IMR-90 (cell line): ENCODE data around the gene ATP1A4. TPM values are rescaled to one million over a fixed set of nuclear protein-coding genes. Genes with fewer than 3 reads are reported as not detected.

Experiments
- ATAC-seq: fragments of 200-7000 bp; cut with Tn5 transposase; 2 replicates; pipeline ENCODE4 v1.9.1; 2020; ENCODE audit warnings: low read depth, mild to moderate bottlenecking, moderate library complexity
- BruUV-seq: library from RNA; stranded (reverse); fragments of 400-500 nt; replicated peaks from 2 replicates; lab custom pipeline; 2021; lab: Mats Ljungman, UMichigan
- CTCF ChIA-PET: fragments of 300-600 bp; formaldehyde crosslinking; extraction: SDS; loops from one replicate; lab custom pipeline; 2021; ENCODE audit warnings: antibody characterized with exemption; lab: Yijun Ruan, JAX
- POLR2A ChIA-PET: fragments of 300-600 bp; sonication (Branson Sonifier 250); formaldehyde crosslinking; loops from one replicate; lab custom pipeline; 2022; ENCODE audit warnings: antibody characterized with exemption; ENCODE audit not compliant: unreplicated experiment; lab: Charles Lee
- DNase-seq: peaks from one replicate; pipeline ENCODE4 v3.0.0; 2013
- H2AFZ ChIP-seq: replicated peaks from 2 replicates; pipeline ENCODE3; 2013; ENCODE audit warnings: low read length, mild to moderate bottlenecking; ENCODE audit not compliant: poor library complexity
- H2AK5ac ChIP-seq: 2 replicates; pipeline ENCODE4 v1.6.1; 2013; ENCODE audit warnings: low read depth, low read length, inconsistent platforms
- H2AK9ac ChIP-seq: replicated peaks from 2 replicates; pipeline ENCODE3; 2013; ENCODE audit warnings: mild to moderate bottlenecking, low read depth, low read length, moderate library complexity; ENCODE audit not compliant: poor library complexity
- H2BK120ac ChIP-seq: 2 replicates; pipeline ENCODE4 v1.6.1; 2013; ENCODE audit warnings: low read depth, low read length, inconsistent platforms
- H2BK15ac ChIP-seq: 3 replicates; pipeline ENCODE4 v1.6.1; 2013; ENCODE audit warnings: low read depth, low read length, inconsistent platforms
- H2BK20ac ChIP-seq: 2 replicates; pipeline ENCODE4 v1.6.1; 2013; ENCODE audit warnings: low read depth, mild to moderate bottlenecking, inconsistent platforms, low read length, moderate library complexity
- H2BK5ac ChIP-seq: 2 replicates; pipeline ENCODE4 v1.6.1; 2013; ENCODE audit warnings: mild to moderate bottlenecking, low read depth, low read length, inconsistent platforms; ENCODE audit not compliant: poor library complexity, severe bottlenecking
- H3K14ac ChIP-seq: replicated peaks from 2 replicates; pipeline ENCODE4 v1.6.1; 2013; ENCODE audit warnings: low read depth, low read length, inconsistent platforms
- H3K18ac ChIP-seq: 2 replicates; pipeline ENCODE4 v1.6.1; 2013; ENCODE audit warnings: low read depth, low read length, control low read depth
- H3K23ac ChIP-seq: 2 replicates; pipeline ENCODE4 v1.6.1; 2013; ENCODE audit warnings: low read depth, low read length, inconsistent platforms
- H3K27ac ChIP-seq: 2 replicates; pipeline ENCODE4 v1.5.1; 2013; ENCODE audit warnings: mild to moderate bottlenecking, control low read depth, low read length; ENCODE audit not compliant: insufficient read depth
- H3K27me3 ChIP-seq: 2 replicates; pipeline ENCODE4 v1.6.1; 2013; ENCODE audit warnings: low read length; ENCODE audit not compliant: control insufficient read depth, insufficient read depth
- H3K36me3 ChIP-seq: 2 replicates; pipeline ENCODE4 v1.6.1; 2013; ENCODE audit warnings: low read length, mixed read lengths; ENCODE audit not compliant: control insufficient read depth, insufficient read depth
- H3K4ac ChIP-seq: 2 replicates; pipeline ENCODE4 v1.6.1; 2013; ENCODE audit warnings: low read depth, low read length, inconsistent platforms
- H3K4me1 ChIP-seq: 2 replicates; pipeline ENCODE4 v1.6.1; 2013; ENCODE audit warnings: low read length, mixed read lengths; ENCODE audit not compliant: control insufficient read depth, insufficient read depth
- H3K4me2 ChIP-seq: 2 replicates; pipeline ENCODE4 v1.6.1; 2013; ENCODE audit warnings: low read depth, mild to moderate bottlenecking, control low read depth, low read length, moderate library complexity
- H3K4me3 ChIP-seq: 2 replicates; pipeline ENCODE4 v1.5.1; 2013; ENCODE audit warnings: low read depth, mild to moderate bottlenecking, control low read depth, low read length, moderate library complexity; ENCODE audit not compliant: insufficient read depth
- H3K56ac ChIP-seq: 2 replicates; pipeline ENCODE4 v1.6.1; 2013; ENCODE audit warnings: low read length, inconsistent platforms; ENCODE audit not compliant: insufficient read depth; ENCODE audit errors: extremely low read depth
- H3K79me1 ChIP-seq, 2 experiments: 2 replicates each; pipeline ENCODE4 v1.6.1; 2013; ENCODE audit warnings: low read length in 2 of 2, inconsistent platforms in 1 of 2, low read depth in 1 of 2
- H3K9ac ChIP-seq: 2 replicates; pipeline ENCODE4 v1.6.1; 2013; ENCODE audit warnings: low read depth, low read length, control low read depth
- H3K9me1 ChIP-seq: 2 replicates; pipeline ENCODE4 v1.6.1; 2013; ENCODE audit warnings: low read length, inconsistent platforms; ENCODE audit not compliant: insufficient read depth
- H3K9me3 ChIP-seq: 2 replicates; pipeline ENCODE4 v1.6.1; 2013; ENCODE audit warnings: low read length; ENCODE audit not compliant: control insufficient read depth, insufficient read depth
- H4K20me1 ChIP-seq: 2 replicates; pipeline ENCODE4 v1.6.1; 2013; ENCODE audit warnings: low read length, inconsistent platforms; ENCODE audit not compliant: insufficient read depth
- H4K5ac ChIP-seq: 2 replicates; pipeline ENCODE4 v1.6.1; 2013; ENCODE audit warnings: mild to moderate bottlenecking, low read depth, low read length, control low read depth
- H4K8ac ChIP-seq, 2 experiments: 2 replicates each; pipeline ENCODE4 v1.6.1; 2013; ENCODE audit warnings: low read depth in 2 of 2, low read length in 2 of 2, control low read depth in 1 of 2, inconsistent platforms in 1 of 2
- H4K91ac ChIP-seq: 2 replicates; pipeline ENCODE4 v1.6.1; 2013; ENCODE audit warnings: low read depth, low read length, inconsistent platforms; ENCODE audit not compliant: insufficient read depth
- POLR2A ChIP-seq: IDR thresholded peaks from 2 replicates; pipeline ENCODE4 v1.6.1; 2012; ENCODE audit warnings: mild to moderate bottlenecking, low read depth, low read length
- WGBS, 2 experiments: methylation state at CpG; one replicate each; pipeline versions ENCODE4 v1.1.5 to v1.1.7; 2013; ENCODE audit warnings: missing lambda C conversion rate in 2 of 2; ENCODE audit not compliant: insufficient read length in 1 of 2; ENCODE audit errors: extremely low coverage in 2 of 2; 5-methylcytosine and 5-hydroxymethylcytosine counted together
- dilution Hi-C: fragments of 300-500 bp; cut with HindIII; formaldehyde crosslinking; loops from one replicate; pipeline ENCODE4 v1.14.3; 2018; ENCODE audit warnings: low sequenced_read_pairs; ENCODE audit not compliant: unreplicated experiment
- in situ Hi-C: fragments of 300-500 bp; cut with MboI; formaldehyde crosslinking; loops from 3 replicates; pipeline ENCODE4 v1.14.3; 2019; ENCODE audit warnings: low sequenced_read_pairs, inconsistent platforms, mixed read lengths
- intact Hi-C: fragments of 100-400 bp; cut with micrococcal nuclease; formaldehyde crosslinking; loops from 2 replicates; pipeline ENCODE4 v1.10.0; 2022
- polyA plus RNA-seq, 3 experiments: library from polyadenylated mRNA; depleted of rRNA; stranded (reverse); fragments of >200 nt; gene quantifications; 2 replicates each; pipeline ENCODE4 v1.2.3, GENCODE V29; 2012; ENCODE audit warnings: low replicate concordance in 1 of 3
- total RNA-seq: library from RNA; depleted of rRNA; stranded (reverse); fragments of >200 nt; gene quantifications from 2 replicates; pipeline ENCODE4 v1.2.3, GENCODE V29; 2012

ATP1A4 gene
- total and polyA plus RNA-seq, 2 of the 4 experiments (the other 2 are of a cell fraction): not detected

- H2BK120ac ChIP-seq: no peak within 1 kb of the TSS; the same call in 1 of the 2 replicates
- no peaks in the 10 kb centered on the region; the same call in 1 of the 2 replicates for H3K9me1 ChIP-seq
- H3K36me3 ChIP-seq: no peaks in the 10 kb centered on the region
- no peak within 1 kb of the TSS for H3K23ac ChIP-seq
- dilution Hi-C loops: no loop called here
- ChIA-PET POLR2A (no interaction called here), CTCF (no interaction called here)
- H3K56ac ChIP-seq: no peak within 1 kb of the TSS
- 10% methylated on average over 5 of the region's 16 CpGs; no CpG with 5 or more reads in 1 of the 2 experiments for whole genome bisulfite sequencing, 2 experiments
- no peak within 1 kb of the TSS for H3K4me2 ChIP-seq
- no peak within 1 kb of the TSS for H2AK9ac ChIP-seq
- H3K18ac ChIP-seq: no peak within 1 kb of the TSS; the same call in 1 of the 2 replicates
- H4K20me1 ChIP-seq: no peaks in the 10 kb centered on the region
- H4K8ac ChIP-seq: no peak within 1 kb of the TSS
- no peak within 1 kb of the TSS for H2BK15ac ChIP-seq
- peaks cover 46% of the 10 kb centered on the region for H3K27me3 ChIP-seq
- H2BK5ac ChIP-seq: no peak within 1 kb of the TSS
- H2AFZ ChIP-seq: no peak within 1 kb of the TSS
- no peak within 1 kb of the TSS for H4K91ac ChIP-seq
- ATAC-seq (no peak), DNase-seq (no peak)
- H3K27ac ChIP-seq: no peak within 1 kb of the TSS
- H3K9ac ChIP-seq: no peak within 1 kb of the TSS
- in situ Hi-C loops: no loop called here
- H3K14ac ChIP-seq: no peak within 1 kb of the TSS
- H2AK5ac ChIP-seq: no peak within 1 kb of the TSS
- H3K9me3 ChIP-seq: no peaks in the 10 kb centered on the region
- H3K4me3 ChIP-seq: no peak within 1 kb of the TSS
- intact Hi-C loops: no loop called here
- H3K79me1 ChIP-seq: no peaks in the 10 kb centered on the region
- no peak for TF ChIP-seq POLR2A
- no TSS peak for BruUV-seq
- peaks cover 15% of the 10 kb centered on the region; the same call in 1 of the 2 replicates for H3K4me1 ChIP-seq
- no peak within 1 kb of the TSS for H3K4ac ChIP-seq
- H2BK20ac ChIP-seq: no peak within 1 kb of the TSS
- H4K5ac ChIP-seq: no peak within 1 kb of the TSS
Observed at GRCh38 chr1:160115545-160116282, 35.7 kb upstream of the ATP1A4 start, which contains the start of gene ATP1A2. ATP1A2 (plus strand) TSS chr1:160115759; CDS start chr1:160115862, 103 bp downstream.
